Stimulated activated memory B cell treated with anti-CD40 and anti-IgM and Interleukin-4, amounts not matched to agents 10 μg/mL and 1 μg/mL and 100 μg/mL, for 72 hours (primary cell): Measurements from ENCODE around the gene THEMIS2.
"Not testable (repeated sequence)": the region's sequence is repeated elsewhere in the genome, so short reads cannot be mapped to it uniquely, and the experiment has no call there.

Experiments used
- ATAC-seq: fragments of 150-1000 bp; cut with Tn5 transposase; 2 replicates; pipeline ENCODE4 v1.10.0; 2021
- H3K27ac Mint-ChIP-seq: one replicate; pipeline ENCODE4 v1.8.0; 2022; ENCODE audit warnings: mild to moderate bottlenecking, mixed read lengths
- H3K27me3 Mint-ChIP-seq: one replicate; pipeline ENCODE4 v1.8.0; 2022; ENCODE audit warnings: mixed read lengths
- H3K36me3 Mint-ChIP-seq: one replicate; pipeline ENCODE4 v1.8.0; 2022; ENCODE audit warnings: mixed read lengths
- H3K4me1 Mint-ChIP-seq: one replicate; pipeline ENCODE4 v1.8.0; 2022; ENCODE audit warnings: mixed read lengths
- H3K4me3 Mint-ChIP-seq: one replicate; pipeline ENCODE4 v1.8.0; 2022; ENCODE audit warnings: mild to moderate bottlenecking, moderate library complexity, mixed read lengths
- H3K9me3 Mint-ChIP-seq: one replicate; pipeline ENCODE4 v1.8.0; 2022; ENCODE audit warnings: mixed read lengths

THEMIS2 gene

DNA sequence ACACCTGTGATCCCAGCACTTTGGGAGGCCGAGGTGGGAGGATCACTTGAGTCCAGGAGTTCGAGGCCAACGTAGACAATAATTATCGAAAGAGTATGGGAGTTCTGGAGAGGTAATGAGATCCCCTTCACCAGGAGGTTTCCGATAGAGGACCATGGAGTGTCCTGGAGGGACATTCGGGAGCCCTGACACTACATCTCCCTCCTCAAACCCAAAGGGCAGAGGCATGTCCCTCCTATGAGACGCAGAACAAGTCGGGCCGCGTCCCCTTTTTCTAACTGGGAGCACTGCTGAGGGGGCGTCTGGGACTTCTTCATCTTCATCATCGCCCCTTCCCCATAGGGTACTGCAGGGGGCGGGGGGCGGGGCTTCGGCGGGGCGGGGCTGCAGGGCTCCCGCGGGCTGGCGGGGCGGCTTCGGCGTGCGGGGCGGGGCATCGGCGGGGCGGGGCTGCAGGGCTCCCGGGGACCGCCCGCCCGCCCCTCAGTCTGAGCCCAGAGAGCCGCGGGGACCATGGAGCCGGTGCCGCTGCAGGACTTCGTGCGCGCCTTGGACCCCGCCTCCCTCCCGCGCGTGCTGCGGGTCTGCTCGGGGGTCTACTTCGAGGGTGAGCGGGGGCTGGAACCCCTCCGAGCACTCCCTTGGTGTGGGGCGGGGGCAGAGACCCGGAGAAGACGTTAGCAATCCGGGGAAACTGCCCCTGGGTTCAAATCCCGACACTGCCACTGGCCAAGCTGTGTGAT is at the start of gene THEMIS2:
THEMIS2 (plus strand) TSS at position 486 of the 743 bp plus-strand sequence; CDS start at position 514, 28 bp downstream.
- Mint-ChIP-seq H3K4me1 (peaks cover 65% of the 10 kb centered on the region), H3K4me3 (peak within 1 kb of the TSS; percentile 98)

DNA sequence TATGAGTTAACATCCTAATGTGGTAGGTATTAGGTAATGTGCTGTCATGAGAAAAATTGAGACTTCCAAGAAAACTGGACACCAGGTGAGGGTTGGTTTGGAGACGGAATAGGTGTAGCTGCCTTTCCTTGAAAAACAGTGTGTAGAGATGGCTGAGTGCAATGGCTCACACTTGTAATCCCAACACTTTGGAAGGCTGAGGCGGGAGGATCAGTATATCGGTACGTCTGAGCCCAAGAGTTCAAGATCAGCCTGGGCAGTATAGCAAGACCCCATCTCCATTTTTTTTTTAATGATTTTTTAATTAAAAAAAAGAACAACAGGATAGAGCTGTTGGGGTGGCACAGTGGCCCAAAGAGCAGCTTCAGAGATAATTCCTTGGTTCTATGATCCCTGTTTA is 48.6 kb upstream of the THEMIS2 start:
- no peaks in the 10 kb centered on the region for H3K9me3 Mint-ChIP-seq
- peaks cover 34% of the 10 kb centered on the region for H3K36me3 Mint-ChIP-seq
- no peak overlapping the region for H3K4me3 Mint-ChIP-seq
- no peaks in the 10 kb centered on the region for H3K4me1 Mint-ChIP-seq
- no peak overlapping the region for H3K27ac Mint-ChIP-seq
- no peak for ATAC-seq
- H3K27me3 Mint-ChIP-seq: no peaks in the 10 kb centered on the region

More for the DNA sequence above, at the start of gene THEMIS2:
- H3K27ac Mint-ChIP-seq: peak within 1 kb of the TSS; percentile 93
- peak; percentile 80 for ATAC-seq
- H3K36me3 Mint-ChIP-seq: peaks cover 28% of the 10 kb centered on the region
- no peaks in the 10 kb centered on the region for H3K9me3 Mint-ChIP-seq
- no peaks in the 10 kb centered on the region for H3K27me3 Mint-ChIP-seq

DNA sequence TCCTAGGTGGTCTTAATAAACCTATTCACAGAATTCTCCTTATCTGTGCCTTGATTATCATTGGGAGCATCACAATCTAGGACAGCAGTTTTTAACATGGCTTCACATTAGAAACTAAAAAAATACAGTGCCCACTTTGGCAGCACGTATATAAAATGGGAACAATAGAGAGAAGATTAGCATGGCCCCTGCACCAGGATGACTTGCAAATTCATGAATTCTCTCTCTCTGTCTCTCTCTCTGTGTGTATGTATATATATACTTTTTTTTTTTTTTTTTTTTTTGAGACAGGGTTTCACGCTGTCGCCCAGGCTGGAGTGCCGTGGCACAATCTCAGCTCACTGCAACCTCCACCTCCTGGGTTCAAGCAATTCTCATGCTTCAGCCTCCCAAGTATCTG is 47.9 kb upstream of the THEMIS2 start:
- H3K36me3 Mint-ChIP-seq: peaks cover 30% of the 10 kb centered on the region
- ATAC-seq: no peak
- no peak overlapping the region for H3K4me3 Mint-ChIP-seq
- H3K27me3 Mint-ChIP-seq: no peaks in the 10 kb centered on the region
- H3K4me1 Mint-ChIP-seq: no peaks in the 10 kb centered on the region
- no peaks in the 10 kb centered on the region for H3K9me3 Mint-ChIP-seq
- no peak overlapping the region for H3K27ac Mint-ChIP-seq

DNA sequence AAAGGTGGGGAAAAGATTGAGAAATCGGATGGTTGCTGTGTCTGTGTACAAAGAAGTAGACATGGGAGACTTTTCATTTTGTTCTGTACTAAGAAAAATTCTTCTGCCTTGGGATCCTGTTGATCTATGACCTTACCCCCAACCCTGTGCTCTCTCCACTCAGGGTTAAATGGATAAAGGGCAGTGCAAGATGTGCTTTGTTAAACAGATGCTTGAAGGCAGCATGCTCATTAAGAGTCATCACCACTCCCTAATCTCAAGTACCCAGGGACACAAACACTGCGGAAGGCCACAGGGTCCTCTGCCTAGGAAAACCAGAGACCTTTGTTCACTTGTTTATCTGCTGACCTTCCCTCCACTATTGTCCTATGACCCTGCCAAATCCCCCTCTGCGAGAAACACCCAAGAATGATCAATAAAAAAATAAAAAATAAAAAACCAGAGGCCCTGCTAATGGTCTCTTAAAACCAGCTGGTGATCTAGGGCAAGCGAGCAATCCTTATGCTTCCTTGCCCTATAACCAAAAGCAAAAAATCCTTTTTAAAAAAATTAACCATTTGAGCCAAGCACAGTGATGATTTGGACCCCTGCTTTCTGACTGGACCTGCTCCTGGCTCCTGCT is 42.9 kb upstream of the THEMIS2 start:
- H3K36me3 Mint-ChIP-seq, H3K9me3 Mint-ChIP-seq, H3K27me3 Mint-ChIP-seq, ATAC-seq: not testable (repeated sequence)
- H3K4me1 Mint-ChIP-seq: peaks cover 18% of the 10 kb centered on the region
- H3K27ac Mint-ChIP-seq: peak overlapping the region; percentile 99
- H3K4me3 Mint-ChIP-seq: peak overlapping the region; percentile 96

DNA sequence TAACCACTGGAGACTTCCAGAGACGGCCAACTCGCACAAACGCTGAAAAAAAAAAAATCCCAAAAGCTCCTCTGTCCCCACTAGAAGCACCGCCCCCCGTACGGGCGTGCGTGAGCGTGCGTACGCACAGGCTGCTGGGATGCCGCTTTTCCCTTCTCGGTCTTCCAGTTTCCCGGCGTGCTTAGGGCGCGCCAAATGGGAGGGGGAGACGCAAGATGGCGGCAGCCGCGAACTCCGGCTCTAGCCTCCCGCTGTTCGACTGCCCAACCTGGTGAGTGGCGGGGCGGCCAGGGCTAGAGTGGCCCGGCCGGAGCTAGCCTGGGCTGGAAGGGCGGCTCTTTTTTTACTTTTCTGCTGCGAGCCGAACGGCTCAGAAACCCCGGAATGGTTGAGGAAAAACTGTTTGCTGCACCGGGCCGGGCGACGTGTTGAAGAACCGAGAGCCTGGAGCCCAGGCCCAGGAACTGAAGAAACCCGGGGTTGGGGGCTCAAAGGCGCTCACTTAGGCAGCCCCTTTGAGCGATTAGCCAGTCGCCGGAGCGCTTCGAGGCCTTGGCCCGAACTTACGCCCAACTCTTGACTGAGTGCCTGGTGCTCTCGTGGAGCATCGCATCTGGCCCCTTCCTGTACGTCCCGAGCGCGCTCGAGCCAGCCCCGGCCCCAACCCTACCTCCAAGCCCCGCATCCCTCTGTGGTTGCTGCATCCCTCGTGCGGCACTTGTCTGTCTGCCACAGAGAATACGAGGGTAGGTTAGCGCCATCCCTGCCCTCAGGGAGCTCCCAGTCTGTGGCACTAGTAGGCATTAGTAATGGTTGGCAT is 41.5 kb upstream of the THEMIS2 start, which contains the start of gene PPP1R8:
PPP1R8 (plus strand) TSS at position 162 of the 820 bp plus-strand sequence; CDS start at position 216, 54 bp downstream.
- H3K27ac Mint-ChIP-seq: peak within 1 kb of the TSS; percentile 99
- peaks cover 5% of the 10 kb centered on the region for H3K36me3 Mint-ChIP-seq
- no peaks in the 10 kb centered on the region for H3K9me3 Mint-ChIP-seq
- ATAC-seq: peak; percentile 99
- H3K4me3 Mint-ChIP-seq: peak within 1 kb of the TSS; percentile 96
- peaks cover 25% of the 10 kb centered on the region for H3K4me1 Mint-ChIP-seq
- H3K27me3 Mint-ChIP-seq: no peaks in the 10 kb centered on the region

DNA sequence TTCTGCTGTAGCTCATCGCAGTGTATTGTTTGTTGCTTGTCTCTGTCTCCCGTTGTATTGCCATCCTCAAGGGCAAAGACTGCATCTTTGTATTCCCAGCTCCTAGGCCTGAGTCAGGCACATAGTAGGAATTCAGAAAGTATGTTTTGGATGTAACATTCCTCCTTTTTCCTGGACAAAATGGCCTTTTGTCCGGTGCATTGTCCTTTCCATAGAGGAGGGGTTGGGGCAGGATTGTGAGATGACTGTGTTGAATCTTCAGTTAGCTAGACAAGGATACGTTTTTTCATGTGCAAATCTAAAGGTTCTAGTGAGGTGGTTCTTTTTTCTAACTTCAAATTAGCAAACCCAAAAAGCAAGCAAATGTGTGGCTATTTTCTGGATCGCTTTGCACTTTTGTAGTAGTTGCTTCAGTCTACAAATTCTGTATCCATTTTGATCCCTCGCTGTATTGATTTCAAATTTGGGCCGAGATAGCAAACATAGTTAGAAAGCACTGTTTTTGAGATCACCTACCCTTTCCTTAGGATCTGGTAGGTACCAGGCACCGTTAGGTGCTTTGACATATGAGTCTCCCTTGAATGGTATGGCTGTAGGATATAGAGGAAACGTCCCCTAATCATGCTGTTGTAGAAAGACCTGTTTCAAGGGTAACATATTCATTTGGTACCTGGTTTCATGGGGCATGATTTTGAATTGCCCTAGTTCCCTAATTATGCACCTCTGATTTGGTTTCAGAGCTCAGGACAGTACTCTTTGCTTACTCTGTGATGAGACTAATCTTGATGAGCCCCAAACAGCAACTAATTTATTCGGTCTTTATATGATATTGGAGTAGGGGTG is 40.6 kb upstream of the THEMIS2 start:
- Mint-ChIP-seq H3K4me3 (peak overlapping the region; percentile 96), H3K27ac (peak overlapping the region; percentile 99), H3K36me3 (peaks cover 8% of the 10 kb centered on the region), H3K27me3 (no peaks in the 10 kb centered on the region), H3K9me3 (no peaks in the 10 kb centered on the region), H3K4me1 (peaks cover 26% of the 10 kb centered on the region)
- ATAC-seq: no peak

GRCh38 chr1:27832762-27833161 is 39.6 kb upstream of the THEMIS2 start:
- Mint-ChIP-seq H3K27me3 (no peaks in the 10 kb centered on the region), H3K27ac (no peak overlapping the region), H3K9me3 (no peaks in the 10 kb centered on the region), H3K4me3 (peak overlapping the region; percentile 5), H3K36me3 (peaks cover 8% of the 10 kb centered on the region), H3K4me1 (peaks cover 26% of the 10 kb centered on the region)
- ATAC-seq: no peak

DNA sequence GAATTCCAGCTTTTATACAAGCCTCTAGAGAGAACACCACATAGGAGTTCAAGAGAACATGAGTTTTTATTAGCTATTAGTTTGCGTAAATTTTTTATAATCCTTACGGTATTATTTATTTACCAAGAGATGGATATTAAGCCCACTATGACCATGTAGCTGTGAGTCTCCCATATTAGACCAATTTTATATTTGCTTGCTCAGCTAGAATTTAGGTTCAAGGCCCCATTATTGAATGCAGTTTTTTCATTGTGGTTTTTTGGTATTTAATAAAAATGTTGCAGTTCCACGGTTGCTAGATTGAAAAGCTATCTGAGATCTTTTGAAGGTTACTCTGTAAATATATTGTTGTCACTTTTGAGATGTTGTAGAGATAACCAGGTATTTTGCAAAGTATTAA is 38.9 kb upstream of the THEMIS2 start:
- no peaks in the 10 kb centered on the region for H3K9me3 Mint-ChIP-seq
- no peak for ATAC-seq
- H3K4me1 Mint-ChIP-seq: peaks cover 26% of the 10 kb centered on the region
- H3K27ac Mint-ChIP-seq: no peak overlapping the region
- H3K27me3 Mint-ChIP-seq: no peaks in the 10 kb centered on the region
- H3K36me3 Mint-ChIP-seq: peaks cover 8% of the 10 kb centered on the region
- no peak overlapping the region for H3K4me3 Mint-ChIP-seq

DNA sequence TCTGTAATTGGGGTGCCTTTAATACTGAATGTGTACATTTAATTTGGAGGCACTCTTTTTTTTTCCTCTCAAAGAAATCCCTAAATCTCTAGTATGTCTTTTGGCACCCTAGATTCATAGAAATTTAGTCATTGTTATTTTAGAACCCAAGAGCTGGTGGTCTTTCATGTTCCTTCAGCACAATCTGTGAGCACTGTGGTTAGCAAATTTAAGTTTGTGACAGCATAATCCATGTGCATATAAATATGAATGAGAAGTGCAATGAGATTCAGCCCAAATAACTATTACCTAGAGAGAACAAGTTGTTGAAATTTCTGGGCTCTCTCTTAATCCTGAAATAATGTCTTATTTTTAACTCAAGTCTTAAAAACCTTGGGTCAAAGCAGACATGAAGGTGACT is 37.3 kb upstream of the THEMIS2 start:
- Mint-ChIP-seq H3K27ac (no peak overlapping the region), H3K4me1 (peaks cover 26% of the 10 kb centered on the region)
- no peak for ATAC-seq

DNA sequence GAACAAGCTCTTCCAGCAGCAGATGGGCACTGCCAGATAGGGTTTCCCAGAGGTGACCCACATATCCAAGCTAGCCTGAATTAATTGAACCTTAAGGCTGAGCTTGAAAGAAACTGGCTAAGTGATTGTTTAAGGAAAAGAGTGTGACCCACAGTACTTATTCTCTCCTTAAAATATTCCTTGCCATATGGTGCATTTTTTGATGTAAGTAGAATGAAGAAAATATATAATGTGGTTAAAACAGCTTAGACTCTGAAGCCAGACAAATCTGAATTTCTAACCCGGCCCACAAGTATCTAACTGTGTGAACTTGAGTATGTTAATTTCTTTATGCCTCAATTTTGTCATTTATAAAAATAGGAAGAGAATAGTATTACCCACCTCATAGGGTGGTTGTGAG is 36.8 kb upstream of the THEMIS2 start:
- H3K4me1 Mint-ChIP-seq: peaks cover 26% of the 10 kb centered on the region
- H3K36me3 Mint-ChIP-seq: peaks cover 18% of the 10 kb centered on the region
- no peak overlapping the region for H3K4me3 Mint-ChIP-seq
- ATAC-seq: no peak
- no peak overlapping the region for H3K27ac Mint-ChIP-seq
- no peaks in the 10 kb centered on the region for H3K9me3 Mint-ChIP-seq
- no peaks in the 10 kb centered on the region for H3K27me3 Mint-ChIP-seq

More for the DNA sequence above, 37.3 kb upstream of the THEMIS2 start:
- Mint-ChIP-seq H3K27me3 (no peaks in the 10 kb centered on the region), H3K4me3 (no peak overlapping the region), H3K36me3 (peaks cover 15% of the 10 kb centered on the region), H3K9me3 (no peaks in the 10 kb centered on the region)

DNA sequence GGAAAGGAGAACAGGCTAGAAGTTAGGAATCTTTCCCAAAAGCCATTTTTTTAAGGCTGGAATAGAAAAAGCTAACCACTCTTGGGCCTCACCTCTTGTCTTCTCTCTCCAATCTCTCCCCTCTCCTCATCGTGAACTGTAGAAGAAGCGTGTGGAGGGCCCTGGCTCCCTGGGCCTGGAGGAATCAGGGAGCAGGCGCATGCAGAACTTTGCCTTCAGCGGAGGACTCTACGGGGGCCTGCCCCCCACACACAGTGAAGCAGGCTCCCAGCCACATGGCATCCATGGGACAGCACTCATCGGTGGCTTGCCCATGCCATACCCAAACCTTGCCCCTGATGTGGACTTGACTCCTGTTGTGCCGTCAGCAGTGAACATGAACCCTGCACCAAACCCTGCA is 22.4 kb upstream of the THEMIS2 start:
- Mint-ChIP-seq H3K27ac (no peak overlapping the region), H3K4me3 (no peak overlapping the region), H3K4me1 (no peaks in the 10 kb centered on the region), H3K9me3 (no peaks in the 10 kb centered on the region), H3K36me3 (peaks cover 17% of the 10 kb centered on the region), H3K27me3 (no peaks in the 10 kb centered on the region)
- ATAC-seq: no peak

- Mint-ChIP-seq H3K36me3 (peaks cover 7% of the 10 kb centered on the region), H3K4me3 (no peak overlapping the region), H3K9me3 (no peaks in the 10 kb centered on the region), H3K27ac (no peak overlapping the region), H3K4me1 (peaks cover 18% of the 10 kb centered on the region), H3K27me3 (no peaks in the 10 kb centered on the region)
- no peak for ATAC-seq
Measured at GRCh38 chr1:27855085-27855484, 17.3 kb upstream of the THEMIS2 start.

GRCh38 chr1:27856561-27857343 is 15.6 kb upstream of the THEMIS2 start:
- H3K36me3 Mint-ChIP-seq: peaks cover 2% of the 10 kb centered on the region
- no peak for ATAC-seq
- H3K27me3 Mint-ChIP-seq: no peaks in the 10 kb centered on the region
- H3K4me3 Mint-ChIP-seq: no peak overlapping the region
- H3K27ac Mint-ChIP-seq: no peak overlapping the region
- no peaks in the 10 kb centered on the region for H3K9me3 Mint-ChIP-seq
- peaks cover 25% of the 10 kb centered on the region for H3K4me1 Mint-ChIP-seq

GRCh38 chr1:27857552-27857951 is 14.8 kb upstream of the THEMIS2 start:
- H3K4me3 Mint-ChIP-seq, ATAC-seq, H3K27ac Mint-ChIP-seq, H3K9me3 Mint-ChIP-seq, H3K36me3 Mint-ChIP-seq, H3K27me3 Mint-ChIP-seq: not testable (repeated sequence)
- H3K4me1 Mint-ChIP-seq: peaks cover 31% of the 10 kb centered on the region
